GM12891 (cell line): ENCODE results near the gene LSM7.

Experiments
- POLR2A ChIP-seq: IDR thresholded peaks from 2 replicates; pipeline ENCODE4 v1.6.1; 2011; ENCODE audit warnings: low read depth, low read length, control low read depth
- POLR2AphosphoS5 ChIP-seq: IDR thresholded peaks from 2 replicates; pipeline ENCODE4 v1.6.1; 2011; ENCODE audit warnings: low read depth, low read length, control low read depth
- SPI1 ChIP-seq: IDR thresholded peaks from 2 replicates; pipeline ENCODE4 v1.6.1; 2011; ENCODE audit warnings: low read depth, low read length, control low read depth
- TAF1 ChIP-seq: IDR thresholded peaks from 2 replicates; pipeline ENCODE4 v1.6.1; 2011; ENCODE audit warnings: low read depth, low read length, control low read depth

GRCh38 chr19:2302319-2303210 is 25.8 kb downstream of the LSM7 start:
- 0 out of 2 replicates have a peak, but pooled peaks have one; percentile 15 for TF ChIP-seq POLR2A
- TF ChIP-seq SPI1: no peak
- TF ChIP-seq TAF1: no peak
- TF ChIP-seq POLR2AphosphoS5: peak; percentile 63; the same call in 1 of the 2 replicates
